NCI-H345 treated with DMSO at 0.1 percent for 48 hours (cell line): ENCODE measurements around the gene MAB21L4.

Source experiments
- DNase-seq: peaks from one replicate; lab custom pipeline; 2025; ENCODE audit not compliant: unreplicated experiment; lab: John Stamatoyannopoulos, UW

The MAB21L4 gene

DNA sequence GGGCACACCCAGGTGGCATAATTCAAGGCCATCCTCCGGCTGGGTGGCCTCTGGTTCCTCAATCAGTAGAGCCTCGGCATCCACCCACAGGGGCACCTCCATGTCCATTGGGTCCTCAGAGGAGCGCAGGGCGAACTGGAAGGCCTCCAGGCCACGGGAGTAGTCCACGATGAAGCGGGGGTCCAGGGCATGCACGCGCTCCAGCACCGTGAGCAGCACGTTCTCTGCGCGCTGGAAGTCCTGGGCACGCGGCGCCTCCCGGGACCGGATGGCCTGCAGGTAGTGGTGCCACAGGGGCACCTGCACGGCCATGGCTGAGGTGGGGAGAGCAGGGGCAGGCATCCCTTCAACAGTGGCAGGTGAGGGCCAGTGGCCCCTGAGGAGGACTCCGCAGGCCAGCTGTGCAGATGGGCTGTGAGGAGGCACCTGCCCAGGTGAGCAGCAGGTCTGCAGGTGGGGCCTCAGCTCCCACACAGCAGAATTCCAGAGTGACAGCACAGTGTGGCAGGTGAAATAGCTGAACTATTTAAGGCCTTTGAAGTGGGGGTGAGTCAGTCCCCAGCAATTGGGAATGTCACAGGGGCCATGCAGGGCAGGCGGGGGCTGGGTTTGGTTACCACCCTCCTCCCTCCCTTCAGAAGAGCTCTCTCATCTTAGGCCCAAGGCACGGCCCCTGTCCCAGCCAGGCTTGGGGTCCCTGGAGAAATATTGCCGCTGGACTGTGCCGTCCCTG is at the start of gene MAB21L4:
Gene MAB21L4, minus strand, starts transcription at position 501 of the 733 bp plus-strand sequence. Its CDS starts 159 bp downstream, at position 342.
- no peak for DNase-seq

DNA sequence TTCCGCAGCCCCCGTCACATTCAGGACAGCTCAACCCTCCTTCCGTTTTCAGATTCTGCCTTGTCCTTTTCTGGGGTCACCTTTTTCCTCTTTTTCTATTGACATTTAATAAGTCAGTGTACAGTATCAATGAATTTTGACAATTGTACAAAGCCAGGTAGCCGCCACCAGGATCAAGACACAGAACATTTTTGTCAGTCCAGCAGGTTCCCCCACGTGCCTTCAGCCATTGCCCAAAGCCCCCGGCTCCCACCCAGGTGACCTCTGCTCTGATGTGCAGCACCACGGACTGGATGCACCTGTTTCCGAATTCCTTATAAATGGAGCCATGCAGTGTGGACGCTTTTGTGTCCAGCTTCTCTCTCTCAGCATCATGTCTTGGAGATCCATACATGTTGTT is 40.1 kb upstream of the MAB21L4 start:
- no peak for DNase-seq

DNA sequence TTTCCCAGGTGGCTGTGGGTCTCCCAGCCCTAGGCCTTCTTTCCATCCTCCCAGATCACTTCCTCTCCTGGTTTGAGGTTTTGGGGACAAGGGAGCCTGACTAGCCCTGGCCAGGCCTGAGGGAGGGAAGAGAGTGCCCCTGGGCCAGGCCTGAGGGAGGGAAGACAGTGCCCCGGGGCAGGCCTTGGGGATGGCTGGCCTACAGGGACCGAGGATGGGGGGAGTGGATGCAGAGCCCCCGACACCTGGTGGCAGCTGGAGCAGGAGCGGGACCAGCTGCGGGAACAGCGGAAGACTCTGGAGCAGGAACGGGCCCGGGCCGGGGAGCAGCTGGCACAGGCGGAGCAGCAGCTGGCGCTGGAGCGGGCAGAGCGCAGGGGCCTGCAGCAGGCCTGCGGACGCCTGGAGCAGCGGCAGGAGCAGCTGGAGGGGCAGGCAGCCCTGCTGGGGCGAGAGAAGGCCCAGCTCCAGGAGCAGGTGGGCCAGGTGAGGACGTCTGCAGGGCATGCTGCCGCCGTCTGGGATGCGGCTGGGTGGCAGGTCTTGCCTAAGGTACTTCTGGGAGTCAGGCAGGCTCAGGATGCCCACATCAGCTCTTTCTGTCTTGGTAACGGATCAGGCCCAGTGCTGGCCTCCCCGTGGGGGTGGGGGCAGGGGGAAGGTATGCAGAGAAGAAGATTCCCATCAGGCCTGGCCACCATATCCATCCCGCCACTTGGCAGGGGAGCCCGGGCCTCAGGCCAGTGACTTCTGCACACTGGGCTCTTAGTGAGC is 39.3 kb upstream of the MAB21L4 start:
- no peak for DNase-seq

DNA sequence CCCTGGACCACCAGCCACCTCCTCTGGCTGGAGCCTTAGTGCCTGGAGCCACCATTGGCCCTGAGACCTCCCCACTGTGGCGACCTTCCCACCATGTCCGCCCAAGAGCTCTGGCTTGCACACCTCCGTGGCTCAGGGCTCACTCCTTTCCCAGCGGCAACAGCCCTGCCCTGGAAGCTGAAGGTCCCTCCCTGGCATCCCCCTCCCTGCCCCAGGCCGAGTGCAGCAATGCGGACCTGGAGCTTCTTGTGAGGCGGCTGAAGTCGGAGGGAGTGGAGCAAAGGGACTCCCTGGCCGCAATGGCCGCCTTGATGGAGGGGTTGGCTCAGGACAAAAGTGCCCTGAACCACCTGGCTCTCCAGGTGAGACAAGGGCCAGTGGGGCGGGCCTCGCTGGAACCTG is 38.7 kb upstream of the MAB21L4 start:
- DNase-seq: no peak

DNA sequence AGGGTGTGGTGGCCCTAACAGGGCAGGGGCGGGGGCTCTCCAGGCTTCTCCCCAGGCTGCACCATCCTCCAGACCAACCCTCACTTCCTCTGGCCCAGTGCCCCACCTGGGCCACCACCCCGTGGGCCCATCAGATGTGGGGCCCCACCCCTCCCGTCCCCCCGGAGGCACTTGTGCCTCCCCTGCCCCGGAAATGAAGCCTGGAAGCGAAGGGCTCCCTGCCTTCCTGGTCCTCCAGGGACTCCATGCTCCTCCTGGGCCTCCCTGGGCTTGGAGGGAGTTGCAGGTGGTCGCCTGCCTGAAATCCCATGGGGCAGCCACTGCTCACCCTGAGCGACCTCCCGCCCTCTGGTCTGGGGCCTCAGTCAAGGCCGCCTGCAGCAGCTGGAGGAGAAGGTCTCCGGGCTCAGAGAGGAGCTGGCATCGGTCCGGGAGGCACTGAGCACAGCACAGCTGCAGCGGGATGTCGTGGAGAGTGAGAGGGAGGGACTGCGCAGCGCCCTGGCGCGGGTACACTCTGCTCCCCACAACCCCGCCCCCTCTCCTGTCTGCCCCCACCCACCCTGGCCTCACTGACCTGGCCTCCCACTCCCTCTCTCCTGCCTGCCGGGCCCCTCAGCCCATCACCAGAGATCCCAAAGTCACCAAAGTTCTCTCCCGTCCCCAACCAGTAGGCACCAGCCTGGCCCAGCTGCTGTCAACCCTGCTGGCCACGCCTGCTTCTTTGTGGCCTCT is 38.2 kb upstream of the MAB21L4 start:
- DNase-seq: no peak

DNA sequence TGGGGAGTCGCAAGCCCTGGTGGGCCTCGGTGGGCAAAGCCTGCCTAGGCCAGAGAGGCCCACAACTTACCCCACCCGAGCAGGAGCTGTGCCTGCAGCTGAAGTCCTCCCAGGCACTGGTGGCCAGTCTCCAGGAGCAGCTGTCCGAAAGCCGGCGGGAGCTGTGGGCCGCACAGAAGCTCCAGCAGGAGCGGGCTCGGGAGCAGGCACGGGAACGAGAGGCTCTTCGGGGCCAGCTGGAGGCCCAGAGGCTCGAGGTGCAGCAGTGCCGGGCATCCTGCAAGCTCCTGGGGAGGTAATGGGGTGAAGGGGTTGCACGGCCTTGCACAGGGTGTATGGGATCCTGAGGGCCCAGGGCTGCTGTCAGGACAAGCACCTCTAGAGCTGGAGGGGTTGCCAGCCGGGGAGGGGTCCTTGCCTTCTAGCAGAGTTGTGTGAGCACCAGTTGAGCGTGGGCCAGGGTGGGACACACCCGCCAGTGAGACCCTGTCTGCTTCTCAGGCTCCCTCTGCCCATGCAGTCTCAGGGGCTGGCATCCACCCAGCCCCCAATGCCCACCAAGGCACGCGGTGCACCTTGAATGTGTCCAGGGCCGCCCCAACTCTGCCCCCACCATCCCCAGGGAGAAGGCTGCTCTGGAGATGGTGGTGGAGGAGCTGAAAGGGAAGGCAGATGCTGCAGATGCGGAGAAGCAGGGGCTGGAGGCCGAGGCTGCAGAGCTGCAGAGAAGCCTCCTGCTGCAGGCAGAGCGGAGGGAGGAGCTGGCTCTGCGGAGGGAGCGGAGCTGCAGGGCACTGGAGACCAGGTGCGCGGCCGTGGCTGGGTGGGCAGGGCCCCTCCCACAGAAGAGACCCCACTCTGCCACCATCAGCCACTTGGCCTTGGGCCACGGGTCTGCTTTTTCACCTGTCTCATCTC is 37.4 kb upstream of the MAB21L4 start:
- no peak for DNase-seq

DNA sequence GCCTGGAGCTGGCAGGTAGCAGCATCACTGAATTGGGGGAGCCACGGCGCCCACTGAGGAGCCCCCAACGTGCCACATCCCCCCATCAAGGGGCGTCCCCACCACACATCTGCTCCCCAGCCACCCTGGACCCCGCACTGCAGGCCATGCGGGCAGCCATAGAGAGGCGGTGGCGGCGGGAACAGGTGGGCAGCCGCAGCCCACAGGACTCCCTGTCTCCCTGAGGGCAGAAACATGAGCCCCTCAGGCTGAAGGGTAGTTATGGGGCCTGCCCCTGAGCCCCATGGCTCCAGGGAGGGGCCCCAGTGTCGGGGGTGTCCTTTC is 36.7 kb upstream of the MAB21L4 start:
- DNase-seq: no peak

DNA sequence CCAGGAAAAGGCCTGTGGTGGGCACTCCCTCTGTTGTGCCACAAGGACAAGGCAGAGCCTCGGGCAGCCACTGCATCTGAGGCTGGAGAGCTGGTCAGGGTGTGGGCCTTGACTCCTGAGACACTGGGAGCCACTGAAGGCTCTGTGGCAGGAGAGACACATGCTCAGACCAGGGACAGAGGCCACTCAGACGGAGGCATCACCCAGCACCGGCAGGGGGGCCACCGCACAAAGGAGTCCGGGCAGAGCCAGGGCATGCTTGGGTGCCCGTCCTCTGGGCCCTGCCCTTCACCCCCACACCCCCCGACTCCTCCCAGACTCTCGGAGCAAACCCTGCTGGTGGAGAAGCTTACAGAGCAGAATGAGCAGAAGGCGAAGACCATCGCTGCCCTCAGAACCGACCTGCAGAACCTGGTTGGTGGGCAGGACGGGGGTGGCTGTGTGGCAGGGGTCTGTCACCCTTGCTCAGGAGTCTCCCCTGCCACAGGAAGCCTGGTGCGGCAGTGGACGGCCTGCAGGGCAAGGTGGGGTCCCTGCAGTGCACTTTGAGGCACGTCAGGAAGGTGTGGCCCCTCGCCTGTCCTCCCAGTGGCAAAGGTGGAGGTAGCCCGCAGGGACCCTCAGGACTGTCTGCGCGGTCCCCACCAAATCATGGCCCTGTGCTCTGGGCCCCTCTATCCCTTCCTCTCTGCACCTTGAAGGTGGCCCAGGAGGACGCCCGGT is 36.2 kb upstream of the MAB21L4 start:
- no peak for DNase-seq

DNA sequence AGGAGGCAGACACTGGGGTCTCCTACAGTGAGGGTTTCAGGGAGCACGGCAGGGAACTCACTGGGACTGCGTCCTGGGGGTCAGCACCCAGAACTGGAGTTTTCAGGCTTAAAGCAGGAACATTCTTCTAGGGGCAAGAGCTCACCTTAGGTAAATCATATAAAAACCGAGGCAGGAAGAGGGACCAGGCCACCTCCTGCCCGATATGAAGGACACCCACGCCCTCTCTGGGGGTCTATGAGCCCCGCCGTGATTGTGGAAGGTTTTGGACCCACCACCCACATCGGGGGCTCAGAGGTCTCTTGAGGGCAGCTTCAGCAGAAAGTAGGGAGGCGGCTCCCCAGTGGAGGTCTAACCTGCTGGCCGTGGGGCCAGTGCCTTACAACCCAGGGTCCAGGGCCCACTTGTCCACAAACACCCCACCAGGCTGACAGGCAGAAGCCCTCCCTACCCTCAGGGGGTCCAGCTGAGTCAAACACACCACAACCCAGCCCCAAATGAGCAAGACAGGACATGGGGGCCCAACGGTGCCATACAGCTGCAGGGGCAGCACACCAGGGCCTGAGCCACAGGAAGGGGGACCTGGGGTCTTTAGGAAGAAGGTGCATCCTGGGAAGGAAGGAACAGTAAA is 35.5 kb upstream of the MAB21L4 start:
- DNase-seq: no peak

DNA sequence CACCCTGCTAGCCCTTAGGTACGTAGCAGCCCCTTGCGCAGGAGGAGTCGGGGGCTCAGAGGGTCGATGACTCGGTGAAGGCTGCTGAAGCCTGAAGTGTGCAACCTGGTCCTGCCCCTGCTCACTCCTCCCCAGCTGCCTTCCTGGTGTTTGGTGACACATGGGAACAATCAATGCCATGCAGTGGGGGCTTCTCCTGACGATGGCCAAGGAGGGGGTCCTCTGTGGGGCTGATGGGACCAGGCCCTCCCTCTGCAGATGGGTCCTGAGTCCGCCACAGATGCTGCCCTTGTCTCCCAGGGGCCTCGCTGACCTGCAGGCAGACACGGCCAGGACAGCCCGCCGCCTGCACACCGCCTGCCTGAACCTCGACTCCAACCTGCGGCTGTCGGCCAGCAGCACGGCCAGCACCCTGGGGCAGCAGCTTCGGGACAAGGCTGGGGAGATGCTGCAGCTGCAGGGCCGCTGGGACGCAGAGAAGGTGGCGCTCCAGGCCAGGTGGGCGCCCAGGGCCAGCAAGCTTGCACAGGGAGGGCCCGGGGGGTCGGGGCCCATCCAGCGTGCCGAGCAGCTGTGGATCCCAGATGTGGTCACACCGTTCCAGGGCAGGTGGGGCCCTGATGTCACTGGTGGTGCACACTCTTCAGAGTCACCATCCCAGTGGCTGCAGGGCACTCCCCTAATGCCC is 34.8 kb upstream of the MAB21L4 start:
- DNase-seq: no peak

DNA sequence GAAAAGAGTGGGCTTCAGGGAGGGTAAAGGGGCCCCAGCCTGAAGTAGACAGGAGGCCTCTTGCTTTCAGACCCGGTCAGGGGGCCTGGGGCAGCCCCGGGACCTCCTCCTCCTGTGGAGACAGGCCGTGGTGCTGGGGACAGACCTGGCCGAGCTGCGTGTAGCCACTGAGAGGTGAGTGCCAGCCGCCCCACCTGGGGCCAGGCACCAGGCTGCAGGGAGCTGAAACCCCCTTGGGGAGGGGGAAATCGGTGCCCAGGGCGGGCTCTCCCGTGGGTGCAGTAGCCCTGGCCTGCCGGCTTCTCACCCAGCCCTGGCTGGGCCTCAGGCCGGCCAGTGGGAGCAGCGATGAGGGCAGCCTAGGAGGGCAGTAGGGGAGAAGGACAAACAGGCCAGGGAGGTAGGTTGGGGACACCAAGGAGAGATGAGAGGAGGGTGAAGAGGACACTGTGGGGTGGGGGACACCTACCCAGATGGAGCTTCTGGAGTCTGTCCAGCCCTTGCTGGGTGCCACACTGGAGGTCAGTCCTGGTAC is 34.2 kb upstream of the MAB21L4 start:
- DNase-seq: no peak

DNA sequence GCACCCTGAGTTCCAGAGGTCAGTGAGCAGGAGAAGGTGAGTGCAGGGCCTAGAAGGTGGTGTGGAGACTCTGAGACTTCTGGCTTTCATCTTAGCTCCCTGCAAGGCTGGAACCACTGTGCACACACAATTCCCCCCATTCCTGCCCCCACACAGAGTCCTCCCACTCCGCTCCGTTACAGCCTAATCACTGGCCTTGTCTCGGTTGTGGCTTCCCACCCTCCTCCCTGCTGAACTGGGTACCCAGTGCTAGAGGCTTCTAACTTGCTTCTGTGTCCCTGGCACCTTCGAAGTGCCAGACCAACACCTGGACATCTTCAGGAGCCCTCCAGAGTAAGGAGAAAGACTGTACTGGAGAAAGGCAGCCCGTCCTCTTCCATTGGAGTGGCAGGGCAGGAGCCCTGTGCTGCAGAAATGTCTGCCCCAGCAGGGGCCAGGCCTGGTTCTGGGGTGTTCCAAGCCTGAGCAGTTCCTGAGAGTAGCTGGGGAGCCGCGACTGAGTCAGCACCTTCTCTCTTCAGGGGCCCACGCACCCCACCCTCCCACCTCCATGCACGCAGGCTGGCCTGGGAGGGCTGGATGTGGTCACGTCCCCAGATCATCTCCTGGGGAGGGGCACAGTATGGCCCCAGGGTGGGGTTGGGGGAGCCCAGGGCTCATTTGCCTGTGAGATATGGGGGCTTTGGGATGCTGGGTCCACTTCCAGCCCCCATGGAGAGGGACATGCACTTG is 33.6 kb upstream of the MAB21L4 start:
- no peak for DNase-seq

DNA sequence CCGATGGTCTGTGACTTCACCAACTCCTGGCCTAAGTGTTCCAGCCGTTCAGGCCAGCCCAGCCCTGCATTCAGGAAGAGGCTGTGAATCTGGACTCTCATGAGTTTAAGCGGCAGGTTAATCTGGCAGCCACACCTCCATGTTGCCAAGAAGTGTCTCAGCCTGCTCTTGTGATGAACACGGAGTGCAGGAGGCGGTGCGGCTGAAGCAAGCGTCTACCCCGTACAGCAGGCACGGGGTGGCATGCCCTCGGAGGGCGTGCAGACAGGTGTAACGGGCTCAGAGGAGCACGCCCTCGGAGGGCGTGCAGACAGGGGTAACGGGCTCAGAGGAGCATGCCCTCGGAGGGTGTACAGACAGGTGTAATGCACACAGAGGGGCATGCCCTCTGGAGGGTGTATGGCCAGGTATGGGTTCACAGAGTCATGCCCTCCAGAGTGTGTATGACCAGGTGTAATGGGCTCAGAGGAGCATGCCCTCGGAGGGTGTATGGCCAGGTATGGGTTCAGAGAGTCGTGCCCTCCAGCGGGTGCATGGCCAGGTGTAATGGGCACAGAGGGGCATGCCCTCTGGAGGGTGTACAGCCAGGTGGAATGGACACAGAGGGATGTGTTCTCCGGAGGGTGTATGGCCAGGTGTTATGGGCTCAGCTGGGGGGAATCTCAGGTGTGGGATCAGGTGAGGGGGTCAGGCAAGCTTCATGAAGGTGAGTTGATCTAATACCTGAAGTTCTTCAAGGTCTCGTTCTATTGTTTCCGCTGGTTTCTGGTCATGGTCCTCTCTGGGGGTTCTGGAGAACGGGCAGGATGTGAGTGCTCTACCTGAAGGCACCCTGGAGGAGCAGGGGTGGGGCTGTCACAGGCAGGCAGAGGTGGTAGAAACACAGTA is 32.8 kb upstream of the MAB21L4 start:
- DNase-seq: no peak

DNA sequence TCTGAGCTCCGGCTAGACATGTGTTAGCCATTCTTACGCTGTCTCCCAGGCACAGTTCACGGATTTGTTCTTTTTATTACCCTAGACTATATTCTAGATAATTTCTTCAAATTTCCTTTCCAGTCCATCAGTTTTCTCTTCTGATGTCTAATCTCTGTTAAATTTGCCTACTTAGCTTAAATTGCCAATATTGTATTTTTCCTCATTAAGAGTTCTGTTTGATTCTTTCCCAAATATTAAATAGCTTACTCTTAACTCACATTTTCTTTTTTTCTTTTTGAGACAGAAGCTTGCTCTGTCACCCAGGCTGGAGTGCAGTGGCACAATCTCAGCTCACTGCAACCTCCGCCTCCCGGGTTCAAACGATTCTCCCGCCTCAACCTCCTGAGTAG is 31.4 kb upstream of the MAB21L4 start:
- DNase-seq: no peak

DNA sequence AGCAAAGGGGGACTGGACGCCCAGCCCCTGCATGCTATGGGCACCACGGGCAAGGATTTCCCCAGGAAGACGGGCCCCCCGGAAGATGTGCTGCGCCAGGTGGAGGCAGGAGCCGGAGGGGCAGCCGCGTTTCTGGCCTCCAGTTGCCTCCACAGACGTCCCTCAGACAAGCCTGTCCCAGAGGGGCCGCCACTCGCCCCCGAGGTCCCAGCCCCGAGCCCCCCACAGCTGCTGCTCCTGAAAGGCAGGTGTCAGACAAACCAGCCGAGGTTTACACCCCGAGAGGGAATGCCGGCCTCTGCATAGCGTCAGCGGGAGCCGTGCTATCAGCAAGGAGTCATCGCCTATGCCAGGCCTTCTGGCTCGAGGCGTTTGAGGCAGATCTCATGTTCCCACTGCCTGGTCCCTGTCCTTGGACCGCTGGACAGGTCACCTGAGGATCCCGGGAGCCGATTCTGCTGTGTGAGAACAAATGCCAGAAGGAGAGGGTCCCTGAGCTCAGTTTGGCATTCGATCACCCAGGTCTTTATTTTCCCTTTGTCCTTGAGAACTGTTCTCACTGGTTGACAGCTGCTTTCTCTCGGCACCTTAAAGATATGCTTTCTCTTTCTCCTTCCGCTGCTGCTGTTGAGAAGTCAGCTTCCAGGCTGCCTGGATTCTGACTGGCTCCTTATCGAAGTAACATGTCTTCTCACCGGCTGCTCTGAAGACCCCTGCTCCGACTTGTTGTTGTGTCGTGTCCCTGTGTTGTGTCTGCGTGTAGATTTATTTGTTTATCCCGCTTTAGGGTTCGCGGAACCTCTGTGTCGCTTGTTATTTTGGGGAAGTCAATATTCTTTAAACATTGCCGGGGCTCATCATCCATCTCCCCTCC is 30.8 kb upstream of the MAB21L4 start:
- no peak for DNase-seq
